ENCODE results near the gene LTBP1. TPM values are rescaled to one million over a fixed set of nuclear protein-coding genes. Genes with fewer than 3 reads are reported as not detected.

LTBP1 gene
- total RNA-seq, 1 experiment from 2014 or later, result 2.2 TPM

DNA sequence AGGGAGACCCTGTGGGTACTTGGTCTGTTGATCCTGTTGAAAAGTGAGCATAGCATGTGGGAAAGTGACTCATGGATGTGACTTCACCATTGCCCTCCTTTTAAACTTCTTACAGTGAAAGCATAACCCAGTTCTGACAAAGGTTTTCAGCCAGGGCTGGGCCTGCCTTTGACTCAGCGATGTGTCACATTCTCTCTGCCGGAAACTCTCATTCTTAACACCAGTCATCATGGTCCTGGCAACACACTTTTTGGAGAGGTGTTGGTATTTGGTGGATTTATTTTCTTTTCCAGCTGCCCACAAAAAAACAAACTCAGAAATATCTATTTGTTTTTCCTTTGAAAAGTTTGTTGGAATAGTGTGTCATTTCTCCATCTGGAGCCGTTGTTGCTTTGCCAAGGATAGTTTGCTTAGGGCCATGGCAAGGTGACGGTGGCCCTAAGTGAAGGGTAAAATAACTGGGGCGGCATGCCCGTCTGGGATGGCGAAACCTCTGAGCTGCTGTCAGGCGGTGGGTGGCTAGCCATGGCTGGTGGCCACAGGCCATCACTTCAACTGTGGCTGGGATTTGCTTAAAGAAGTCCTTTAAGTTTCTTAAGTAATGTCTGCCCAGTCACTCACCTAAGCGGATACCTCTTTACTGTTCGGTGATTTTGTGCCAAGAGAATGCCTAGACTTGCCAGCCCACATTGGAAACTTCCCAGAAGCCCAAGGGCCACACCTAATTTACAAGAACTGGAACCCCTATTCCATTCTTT lies 123.3 kb downstream of the LTBP1 start:
- no peaks in the 10 kb centered on the region for H3K36me3 ChIP-seq (ENCODE audit: insufficient read depth, low read length, poor library complexity, severe bottlenecking)
- no peaks in the 10 kb centered on the region for H3K4me1 ChIP-seq (ENCODE audit: insufficient read depth, low read length, poor library complexity, severe bottlenecking)
- no peak overlapping the region for H3K27ac ChIP-seq (ENCODE audit: low read depth, low read length, poor library complexity, severe bottlenecking)
- H3K4me3 ChIP-seq (ENCODE audit: low read depth, low read length, poor library complexity, severe bottlenecking), result no peak overlapping the region
- intact Hi-C loops (cut with micrococcal nuclease; ENCODE audit: unreplicated experiment), result no loop called here
- CTCF ChIA-PET, result interaction anchor here (0.6 to 0.8 kb wide), 2 partner anchors 37 to 80 kb away, joined by 3 read pairs; no protein-coding TSS in a partner anchor
- no peaks in the 10 kb centered on the region for H3K27me3 ChIP-seq (replicated peaks; ENCODE audit: insufficient read depth, low read depth, low read length, poor library complexity)
- TF ChIP-seq, protein P1, sequence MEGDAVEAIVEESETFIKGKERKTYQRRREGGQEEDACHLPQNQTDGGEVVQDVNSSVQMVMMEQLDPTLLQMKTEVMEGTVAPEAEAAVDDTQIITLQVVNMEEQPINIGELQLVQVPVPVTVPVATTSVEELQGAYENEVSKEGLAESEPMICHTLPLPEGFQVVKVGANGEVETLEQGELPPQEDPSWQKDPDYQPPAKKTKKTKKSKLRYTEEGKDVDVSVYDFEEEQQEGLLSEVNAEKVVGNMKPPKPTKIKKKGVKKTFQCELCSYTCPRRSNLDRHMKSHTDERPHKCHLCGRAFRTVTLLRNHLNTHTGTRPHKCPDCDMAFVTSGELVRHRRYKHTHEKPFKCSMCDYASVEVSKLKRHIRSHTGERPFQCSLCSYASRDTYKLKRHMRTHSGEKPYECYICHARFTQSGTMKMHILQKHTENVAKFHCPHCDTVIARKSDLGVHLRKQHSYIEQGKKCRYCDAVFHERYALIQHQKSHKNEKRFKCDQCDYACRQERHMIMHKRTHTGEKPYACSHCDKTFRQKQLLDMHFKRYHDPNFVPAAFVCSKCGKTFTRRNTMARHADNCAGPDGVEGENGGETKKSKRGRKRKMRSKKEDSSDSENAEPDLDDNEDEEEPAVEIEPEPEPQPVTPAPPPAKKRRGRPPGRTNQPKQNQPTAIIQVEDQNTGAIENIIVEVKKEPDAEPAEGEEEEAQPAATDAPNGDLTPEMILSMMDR (conservative IDR thresholded peaks at IDR 0.05; ENCODE audit: low read depth, low read length), result no peak
- TF ChIP-seq EZH2 (IDR thresholded peaks at IDR 0.05; ENCODE audit: borderline replicate concordance, low read depth, low read length, poor library complexity, severe bottlenecking), result no peak
- DNase-seq (ENCODE audit: low spot score), result peak; percentile 49
- no TSS peak for BruUV-seq (replicated peaks)
- POLR2A ChIA-PET (ENCODE audit: low non-redundant PET), result no interaction called here
- no peaks in the 10 kb centered on the region for H3K9me3 ChIP-seq (ENCODE audit: low read depth, low read length, poor library complexity, severe bottlenecking)

DNA sequence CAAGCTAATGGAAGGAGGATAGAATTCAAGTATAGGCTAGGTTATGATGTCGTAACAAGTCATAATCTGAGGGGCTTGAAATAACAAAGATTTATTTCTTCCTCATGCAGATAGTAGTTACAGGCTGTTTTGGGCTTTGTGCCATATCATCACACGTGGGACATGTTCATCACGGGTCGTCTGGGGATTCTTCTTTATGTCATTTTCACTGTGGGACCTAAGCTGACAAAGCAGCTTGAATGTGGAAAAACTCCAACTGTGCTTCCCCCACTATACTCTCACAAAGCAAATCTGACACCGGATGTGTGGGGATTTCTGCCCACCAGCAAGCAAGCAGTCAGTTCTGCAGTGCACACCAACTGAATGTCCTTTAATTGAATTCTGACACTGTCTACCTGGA lies 124.8 kb downstream of the LTBP1 start:
- ChIA-PET CTCF (no interaction called here), POLR2A (ENCODE audit: low non-redundant PET) (interaction anchor here (0.6 kb wide), 1 partner anchor 166 kb away, joined by 3 read pairs; no protein-coding TSS in a partner anchor)
- DNase-seq (ENCODE audit: low spot score), result no peak

DNA sequence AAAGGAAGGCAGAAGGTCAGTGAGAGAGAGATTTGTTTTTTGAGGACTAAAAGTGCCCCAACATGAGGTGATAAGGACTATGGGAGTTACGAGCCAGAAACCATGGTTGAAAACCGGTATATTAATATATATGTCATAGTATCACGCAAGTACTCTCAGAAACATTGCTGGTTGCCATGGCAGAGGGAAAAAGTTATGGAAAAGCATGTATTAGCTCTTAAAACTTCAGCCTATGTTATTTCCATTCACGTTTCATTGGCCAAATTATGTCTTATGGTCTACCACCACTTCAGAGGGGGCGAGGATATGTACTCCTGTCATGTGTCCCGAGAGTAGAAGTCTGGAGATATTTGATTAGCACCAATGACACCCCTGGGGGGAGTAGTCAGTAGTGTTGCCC lies 125.9 kb downstream of the LTBP1 start:
- H3K9me3 ChIP-seq (ENCODE audit: low read depth, low read length, poor library complexity, severe bottlenecking), result no peaks in the 10 kb centered on the region
- CTCF ChIA-PET, result no interaction called here
- TF ChIP-seq, protein P1 (conservative IDR thresholded peaks at IDR 0.05; ENCODE audit: low read depth, low read length), result no peak
- no peak for TF ChIP-seq EZH2 (IDR thresholded peaks at IDR 0.05; ENCODE audit: borderline replicate concordance, low read depth, low read length, poor library complexity, severe bottlenecking)
- no peaks in the 10 kb centered on the region for H3K27me3 ChIP-seq (replicated peaks; ENCODE audit: insufficient read depth, low read depth, low read length, poor library complexity)
- no TSS peak for BruUV-seq (replicated peaks)
- H3K36me3 ChIP-seq (ENCODE audit: insufficient read depth, low read length, poor library complexity, severe bottlenecking), result no peaks in the 10 kb centered on the region
- intact Hi-C loops (cut with micrococcal nuclease; ENCODE audit: unreplicated experiment), result no loop called here
- DNase-seq (ENCODE audit: low spot score), result no peak
- no peak overlapping the region for H3K4me3 ChIP-seq (ENCODE audit: low read depth, low read length, poor library complexity, severe bottlenecking)
- H3K4me1 ChIP-seq (ENCODE audit: insufficient read depth, low read length, poor library complexity, severe bottlenecking), result no peaks in the 10 kb centered on the region
- no peak overlapping the region for H3K27ac ChIP-seq (ENCODE audit: low read depth, low read length, poor library complexity, severe bottlenecking)
- POLR2A ChIA-PET (ENCODE audit: low non-redundant PET), result no interaction called here

More for the DNA sequence above, 124.8 kb downstream of the LTBP1 start:
- TF ChIP-seq, protein P1 (conservative IDR thresholded peaks at IDR 0.05; ENCODE audit: low read depth, low read length), result no peak
- TF ChIP-seq EZH2 (IDR thresholded peaks at IDR 0.05; ENCODE audit: borderline replicate concordance, low read depth, low read length, poor library complexity, severe bottlenecking), result no peak
- Histone ChIP-seq H3K4me1 (ENCODE audit: insufficient read depth, low read length, poor library complexity, severe bottlenecking) (no peaks in the 10 kb centered on the region), H3K36me3 (ENCODE audit: insufficient read depth, low read length, poor library complexity, severe bottlenecking) (no peaks in the 10 kb centered on the region), H3K9me3 (ENCODE audit: low read depth, low read length, poor library complexity, severe bottlenecking) (no peaks in the 10 kb centered on the region), H3K4me3 (ENCODE audit: low read depth, low read length, poor library complexity, severe bottlenecking) (no peak overlapping the region), H3K27me3 (replicated peaks; ENCODE audit: insufficient read depth, low read depth, low read length, poor library complexity) (no peaks in the 10 kb centered on the region), H3K27ac (ENCODE audit: low read depth, low read length, poor library complexity, severe bottlenecking) (no peak overlapping the region)
- no TSS peak for BruUV-seq (replicated peaks)
- intact Hi-C loops (cut with micrococcal nuclease; ENCODE audit: unreplicated experiment), result no loop called here
